Right hindlimb (tissue), 1 donor: Measurements from ENCODE around the gene CAMK2A.

Experiments
- DNase-seq: peaks from one replicate; pipeline ENCODE4 v3.0.0-alpha.2; 2018

The CAMK2A gene

DNA sequence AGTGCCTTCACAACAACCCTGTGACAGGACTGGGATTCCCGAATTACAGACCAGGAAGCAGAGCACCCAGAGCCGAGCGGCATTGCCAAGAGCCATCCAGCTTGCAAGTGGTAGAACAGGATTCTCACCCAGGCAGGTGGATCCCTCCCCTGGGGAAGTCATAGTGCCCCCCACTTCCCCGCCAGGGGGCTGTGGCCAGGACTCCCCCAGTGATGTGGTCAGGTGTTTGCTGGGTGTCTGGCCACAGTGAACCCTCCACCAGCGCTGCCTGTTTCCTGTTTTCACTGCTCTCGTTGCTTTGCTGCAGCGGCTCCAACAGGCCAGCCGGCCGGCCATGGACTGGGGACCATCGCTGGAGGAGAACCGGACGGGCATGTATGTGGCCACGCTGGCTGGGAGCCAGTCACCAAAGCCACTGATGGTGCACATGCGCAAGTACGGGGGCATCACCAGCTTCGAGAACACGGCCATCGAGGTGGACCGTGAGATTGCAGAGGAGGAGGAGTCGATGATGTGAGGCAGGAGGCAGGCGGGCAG is 80.4 kb downstream of the CAMK2A start:
- DNase-seq: peak; percentile 50

DNA sequence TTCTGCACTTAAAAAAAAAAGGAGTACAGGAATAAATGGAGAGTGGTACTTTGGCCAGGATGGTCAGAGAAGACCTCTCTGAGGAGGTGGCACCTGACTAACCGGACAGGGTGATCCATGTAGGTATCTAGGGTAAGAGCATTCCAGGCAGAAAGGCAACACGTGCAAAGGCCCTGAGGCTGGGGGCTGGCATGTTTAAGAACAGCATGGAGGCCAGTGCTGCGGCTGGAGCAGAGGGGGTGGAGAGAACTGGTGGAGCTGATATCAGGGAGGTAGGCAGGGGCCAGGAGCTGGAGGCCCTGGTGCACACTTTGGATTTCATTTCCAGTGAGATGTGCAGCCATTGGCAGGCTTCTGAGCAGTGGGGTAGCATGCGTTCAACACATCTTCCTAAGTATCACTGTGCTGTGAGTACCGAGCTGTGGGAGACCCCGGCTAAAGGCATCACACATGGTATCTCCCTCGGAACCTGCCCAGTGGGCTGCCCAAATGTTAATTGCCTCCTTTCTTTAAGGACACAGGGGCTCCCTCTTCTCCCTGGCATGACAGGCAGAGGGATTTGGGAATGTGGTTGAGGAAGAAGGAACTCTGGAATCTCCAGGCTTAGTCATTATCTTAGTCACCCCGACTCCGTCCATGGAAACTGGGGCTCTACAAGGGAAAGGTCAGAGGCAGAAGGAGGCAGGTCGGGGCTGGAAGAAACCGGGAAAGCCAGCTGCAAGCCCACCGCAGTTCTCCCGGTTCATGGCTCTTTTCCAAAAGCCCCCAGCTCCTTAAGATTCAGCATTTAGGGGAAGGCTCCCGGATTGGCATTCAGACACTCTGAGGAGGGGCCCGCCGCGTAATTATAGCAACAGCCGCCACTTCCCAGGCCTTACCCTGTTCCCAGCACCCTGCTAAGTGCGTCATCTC is 81.1 kb downstream of the CAMK2A start:
- DNase-seq: no peak

DNA sequence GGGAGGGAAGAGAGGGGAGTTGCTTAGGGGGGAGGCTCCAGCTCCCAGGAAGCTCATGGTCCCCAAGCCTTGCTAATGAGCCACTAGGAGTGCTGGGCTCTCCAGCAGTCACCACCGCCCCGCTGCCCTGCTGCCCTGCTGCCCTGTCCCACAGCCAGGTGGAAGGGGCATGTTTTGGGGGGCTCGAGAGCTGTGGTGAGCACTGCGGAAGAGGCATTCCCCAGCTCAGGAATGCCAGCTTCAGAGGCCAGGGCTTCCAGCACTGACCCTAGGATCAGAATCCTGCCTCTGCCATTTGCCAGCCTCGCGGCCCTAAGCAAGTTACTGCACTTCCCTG is 82.8 kb downstream of the CAMK2A start:
- no peak for DNase-seq

DNA sequence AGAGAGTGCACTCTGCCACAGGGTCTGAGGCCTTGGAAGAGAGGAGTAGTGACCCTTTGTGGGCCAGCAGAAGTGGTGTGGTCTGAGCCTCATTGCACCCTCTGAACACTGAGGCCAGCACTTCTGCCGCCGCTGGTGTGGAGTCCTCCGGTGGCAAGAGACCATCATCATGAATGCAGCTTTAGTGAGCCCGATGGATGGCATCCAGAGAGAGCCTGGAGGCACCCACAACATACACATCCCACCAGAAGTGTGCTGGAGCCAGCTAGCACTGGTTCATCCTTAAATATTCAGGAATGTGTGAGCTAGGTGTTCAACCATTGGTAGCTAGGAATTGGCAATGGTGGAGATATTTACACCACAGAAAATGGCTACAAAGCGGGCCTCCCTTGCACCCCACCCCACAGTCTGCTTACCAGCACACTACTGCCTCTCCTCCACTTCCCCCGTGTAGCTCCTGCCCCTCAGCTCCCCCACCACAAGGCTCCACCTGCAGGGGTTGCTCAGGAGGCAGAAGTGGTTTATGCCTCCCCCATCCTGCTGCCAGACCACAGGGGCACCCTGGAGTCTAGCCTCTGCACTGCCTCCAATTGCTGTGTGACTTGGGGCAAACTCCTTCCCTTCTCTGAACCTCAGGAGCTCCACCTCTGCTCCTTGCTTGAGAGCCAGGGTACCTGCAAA is 83.3 kb downstream of the CAMK2A start:
- DNase-seq: no peak

DNA sequence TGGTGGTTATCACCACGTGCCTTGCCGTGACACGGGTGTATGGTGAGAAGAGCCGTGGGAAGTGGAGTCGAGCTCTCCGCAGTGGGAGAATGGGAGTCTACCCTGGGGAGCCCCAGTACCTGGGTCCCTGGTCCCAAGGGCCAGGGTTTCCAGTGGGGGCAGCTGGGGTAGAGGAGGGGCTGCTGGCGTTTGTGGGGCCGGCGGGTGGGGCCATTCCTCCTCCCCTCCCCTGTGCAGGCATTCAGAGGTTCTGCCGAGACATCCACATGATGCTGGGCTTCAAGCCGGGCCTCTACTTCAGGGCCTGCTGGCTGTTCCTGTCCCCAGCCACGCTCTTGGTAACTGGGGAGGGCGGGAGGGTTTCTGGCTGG is 85.0 kb downstream of the CAMK2A start:
- DNase-seq: no peak

DNA sequence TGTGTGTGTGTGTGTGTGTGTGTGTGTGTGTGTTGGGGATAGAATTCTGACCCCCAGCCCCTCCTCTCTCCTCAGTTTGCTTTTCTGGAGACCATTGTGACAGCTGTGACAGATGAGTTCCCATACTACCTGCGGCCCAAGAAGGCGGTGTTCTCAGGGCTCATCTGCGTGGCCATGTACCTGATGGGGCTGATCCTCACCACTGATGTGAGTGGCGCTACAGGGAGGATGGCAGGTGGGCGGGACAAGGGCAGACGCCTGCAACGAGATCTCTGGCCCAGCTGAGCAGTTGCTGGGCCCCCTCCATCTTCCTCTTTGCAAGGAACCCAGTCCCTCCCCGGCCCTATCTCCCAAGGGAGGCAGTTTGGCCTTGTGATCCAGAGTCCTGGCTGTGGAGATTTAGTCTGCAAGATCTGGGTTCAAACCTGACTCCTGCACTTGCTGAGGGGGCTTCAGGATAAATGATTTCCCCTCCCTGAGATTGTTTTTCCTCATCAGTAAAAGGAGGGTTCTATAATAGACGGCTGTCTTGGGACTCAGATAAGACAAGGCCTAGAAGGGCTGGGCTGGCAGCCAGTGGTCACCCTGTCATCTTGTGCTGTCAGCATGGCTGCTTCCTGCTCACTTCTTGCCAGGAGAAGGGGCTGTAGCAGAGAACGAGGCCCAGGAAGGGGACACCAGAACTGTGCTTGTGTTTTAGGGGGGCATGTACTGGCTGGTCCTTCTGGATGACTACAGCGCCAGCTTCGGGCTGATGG is 85.6 kb downstream of the CAMK2A start:
- no peak for DNase-seq

DNA sequence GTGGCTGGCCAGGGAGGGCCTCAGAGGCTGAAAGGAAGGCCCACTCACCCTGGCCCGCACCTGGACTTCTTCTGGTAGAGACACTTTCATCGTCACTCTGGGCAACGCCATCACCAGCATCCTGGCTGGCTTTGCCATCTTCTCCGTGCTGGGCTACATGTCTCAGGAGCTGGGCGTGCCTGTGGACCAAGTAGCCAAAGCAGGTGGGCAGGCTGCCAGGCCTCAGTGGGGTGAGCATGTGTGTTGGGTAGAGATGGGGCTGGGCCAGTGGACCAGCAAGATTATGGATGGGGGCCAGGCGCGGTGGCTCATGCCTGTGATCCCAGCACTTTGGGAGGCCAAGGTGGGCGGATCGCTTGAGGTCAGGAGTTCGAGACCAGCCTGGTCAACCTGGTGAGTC is 87.1 kb downstream of the CAMK2A start:
- DNase-seq: no peak

DNA sequence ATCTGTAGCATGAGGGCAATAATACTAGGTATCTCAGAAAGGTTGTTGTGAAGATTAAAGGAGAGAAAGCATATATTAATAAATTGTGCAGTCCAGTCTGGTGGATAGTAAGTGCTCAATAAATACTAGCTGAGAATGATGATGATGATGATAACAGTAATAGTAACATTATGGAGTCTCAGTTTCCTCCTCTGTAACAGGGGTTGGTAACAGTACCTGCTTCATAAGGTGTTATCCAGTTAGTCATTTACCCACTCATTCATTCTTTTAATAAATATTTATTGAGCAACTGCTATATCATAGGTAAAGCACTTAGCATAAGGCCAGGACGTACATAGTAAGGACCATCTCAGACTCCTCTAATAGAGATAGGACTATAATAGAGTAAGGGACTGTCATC is 92.1 kb downstream of the CAMK2A start:
- no peak for DNase-seq

DNA sequence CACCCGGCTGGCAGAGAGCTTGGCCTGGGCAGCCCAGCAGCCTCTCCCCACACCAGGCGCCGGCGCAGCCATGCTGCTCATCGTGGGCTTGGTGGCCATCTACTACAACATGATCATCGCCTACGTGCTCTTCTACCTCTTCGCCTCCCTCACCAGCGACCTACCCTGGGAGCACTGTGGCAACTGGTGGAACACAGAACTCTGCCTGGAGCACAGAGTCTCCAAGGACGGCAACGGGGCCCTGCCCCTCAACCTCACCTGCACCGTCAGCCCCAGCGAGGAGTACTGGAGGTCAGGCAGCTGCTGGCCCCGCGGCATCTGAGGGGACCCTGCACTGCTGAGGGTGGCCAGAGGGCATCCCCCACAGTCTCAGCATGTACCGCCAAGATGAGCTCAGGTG is 92.6 kb downstream of the CAMK2A start:
- DNase-seq: no peak

DNA sequence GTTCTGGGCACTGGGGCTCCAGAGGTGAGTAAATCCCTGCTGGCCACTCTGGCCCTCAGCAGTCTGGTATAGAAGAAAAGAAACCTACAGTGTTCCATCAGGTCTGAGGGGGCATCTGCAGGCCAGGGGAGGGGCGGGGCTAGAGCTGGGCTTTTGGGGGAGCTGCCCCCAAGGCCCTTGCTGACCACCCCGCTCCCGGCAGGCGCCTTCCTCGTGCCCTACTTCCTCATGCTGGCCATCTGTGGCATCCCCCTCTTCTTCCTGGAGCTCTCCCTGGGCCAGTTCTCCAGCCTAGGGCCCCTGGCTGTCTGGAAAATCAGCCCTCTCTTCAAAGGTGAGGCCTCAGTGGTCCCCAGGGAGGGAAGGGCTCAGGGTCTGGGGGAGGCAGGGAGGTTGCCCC is 93.1 kb downstream of the CAMK2A start:
- DNase-seq: no peak

DNA sequence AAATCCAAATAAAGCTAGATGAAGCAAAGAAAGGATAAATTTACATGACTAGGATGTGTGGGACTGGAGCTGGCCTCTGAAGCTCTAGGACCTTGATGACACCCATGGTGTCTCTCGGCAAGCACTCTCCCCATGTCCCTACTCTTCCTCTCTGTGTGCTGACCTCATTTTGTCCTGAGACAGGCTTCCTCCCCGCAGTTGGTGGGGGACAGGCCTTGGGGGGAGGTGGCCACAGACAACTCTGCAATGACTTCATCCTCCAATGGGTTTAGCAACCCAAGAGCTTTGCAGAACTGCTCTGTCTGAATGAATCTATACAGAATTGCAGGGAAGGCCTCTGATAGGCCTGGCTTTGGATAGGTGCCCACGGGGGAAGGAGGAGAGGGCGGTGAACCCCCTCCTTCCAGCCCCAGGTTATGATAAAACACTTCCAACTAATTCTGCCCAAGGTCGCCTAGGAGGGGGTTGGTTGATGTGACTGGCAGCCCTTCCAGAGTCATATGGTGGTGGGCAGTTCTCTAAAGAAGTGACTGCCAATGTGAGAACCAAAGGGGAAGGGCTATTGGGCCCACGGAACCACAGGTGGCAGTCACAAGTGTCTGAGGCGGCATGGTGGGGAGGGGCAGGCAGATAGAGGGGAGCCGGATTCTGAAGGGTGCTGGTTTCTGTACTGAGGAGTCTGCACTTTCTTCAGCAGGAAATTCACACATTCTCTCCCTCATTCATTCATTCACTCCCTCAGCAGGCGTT is 93.7 kb downstream of the CAMK2A start:
- DNase-seq: no peak

DNA sequence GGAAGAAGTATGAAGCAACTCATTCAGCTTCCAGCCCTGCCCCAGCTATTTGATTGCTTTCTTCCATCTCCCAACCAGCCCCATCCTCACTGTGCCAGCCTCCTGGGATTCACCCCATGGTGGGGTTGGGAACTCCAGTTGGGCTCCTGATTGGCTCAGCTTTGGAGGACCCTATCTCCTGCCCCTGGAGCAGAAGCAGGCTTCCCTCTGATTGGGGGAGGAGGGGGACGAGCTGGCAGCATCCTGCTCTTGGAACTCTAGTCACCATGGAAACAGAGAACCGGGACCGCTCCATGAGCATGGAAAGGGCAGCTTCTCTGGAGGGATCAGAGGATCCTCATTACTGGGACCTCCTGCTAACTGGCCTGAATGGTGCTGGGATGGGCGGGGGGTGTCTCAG is 97.1 kb downstream of the CAMK2A start:
- DNase-seq: no peak

DNA sequence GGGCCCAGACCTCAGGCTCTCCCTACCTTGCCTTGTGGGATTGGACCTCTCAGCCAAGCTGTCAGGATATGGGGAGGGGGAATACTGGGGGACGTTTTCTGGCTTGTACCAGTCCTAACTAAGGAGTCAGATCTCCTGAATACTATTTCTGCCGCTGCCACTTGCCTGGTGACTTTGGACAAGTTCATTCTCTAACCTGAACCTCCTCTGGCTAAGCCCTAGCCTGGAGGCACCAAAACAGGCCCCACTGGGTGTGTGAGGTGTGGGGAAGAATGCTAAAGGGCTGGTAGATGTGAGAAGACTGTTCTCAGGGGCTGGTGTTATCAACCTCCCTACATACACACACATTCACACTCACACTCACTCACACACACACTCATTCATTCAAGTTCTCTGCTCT is 98.6 kb downstream of the CAMK2A start:
- no peak for DNase-seq

DNA sequence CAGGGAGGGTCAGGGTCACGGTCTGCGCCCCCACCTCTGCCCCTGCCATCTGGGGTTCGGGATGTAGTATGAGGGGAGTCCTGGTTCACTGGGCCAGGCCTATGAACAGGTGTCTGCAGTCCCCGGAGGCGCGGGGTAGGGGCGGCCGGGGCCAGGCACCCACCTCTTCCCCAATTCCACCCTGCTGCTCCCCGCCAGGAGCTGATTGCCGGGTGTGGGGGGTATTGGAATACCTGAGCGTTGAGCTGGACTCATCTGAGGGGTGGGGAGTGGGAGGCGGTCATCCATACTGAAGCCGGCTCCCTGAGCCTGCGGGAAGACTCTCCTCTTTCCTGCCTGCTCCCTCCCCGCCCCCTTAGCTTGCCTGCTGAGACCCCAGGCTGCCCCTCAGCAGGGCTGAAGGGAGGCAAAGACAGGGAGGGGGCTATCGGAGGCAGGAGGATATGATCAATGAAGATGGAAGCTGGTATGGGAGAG is 99.0 kb downstream of the CAMK2A start:
- no peak for DNase-seq

DNA sequence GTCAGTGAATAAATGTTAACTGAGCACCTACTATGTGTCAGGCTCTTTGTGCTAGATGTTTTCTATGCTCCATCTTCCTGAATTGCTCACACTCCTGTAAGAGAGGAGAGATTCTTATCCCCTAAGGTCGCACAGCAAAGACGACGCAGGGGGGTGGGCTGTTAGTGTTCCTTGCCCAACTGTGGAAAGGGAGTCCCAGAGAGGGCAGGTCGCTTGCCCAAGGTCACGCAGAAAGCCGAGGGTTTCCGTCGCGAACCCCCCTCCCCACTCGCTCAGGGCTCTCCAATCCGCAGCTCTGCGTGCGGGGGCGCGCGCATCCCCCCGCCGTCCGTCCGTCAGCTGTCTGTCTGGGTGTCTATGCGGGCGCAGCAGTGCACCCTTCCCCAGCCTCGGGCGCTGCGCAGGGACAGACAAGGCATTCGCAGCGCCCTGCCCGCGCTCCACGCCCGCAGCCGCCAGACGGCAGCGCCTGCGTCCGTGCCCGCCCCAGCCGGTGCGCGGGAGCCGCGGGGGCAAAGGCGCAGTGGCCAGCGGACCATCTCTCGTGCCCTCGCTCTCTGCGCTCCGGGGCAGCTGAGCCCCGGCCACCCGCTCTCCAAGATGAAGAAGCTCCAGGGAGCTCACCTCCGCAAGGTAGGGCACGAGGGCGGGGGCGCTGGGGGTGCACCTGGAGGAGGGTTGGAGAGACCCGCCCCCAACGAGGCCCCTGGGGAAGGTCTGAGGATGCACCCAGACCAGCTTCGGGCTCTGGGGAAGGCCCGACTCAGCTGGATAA is 99.7 kb downstream of the CAMK2A start, which contains the start of gene SLC6A7:
SLC6A7 (plus strand) TSS at position 335 of the 775 bp plus-strand sequence; CDS start at position 601, 266 bp downstream.
- no peak for DNase-seq

DNA sequence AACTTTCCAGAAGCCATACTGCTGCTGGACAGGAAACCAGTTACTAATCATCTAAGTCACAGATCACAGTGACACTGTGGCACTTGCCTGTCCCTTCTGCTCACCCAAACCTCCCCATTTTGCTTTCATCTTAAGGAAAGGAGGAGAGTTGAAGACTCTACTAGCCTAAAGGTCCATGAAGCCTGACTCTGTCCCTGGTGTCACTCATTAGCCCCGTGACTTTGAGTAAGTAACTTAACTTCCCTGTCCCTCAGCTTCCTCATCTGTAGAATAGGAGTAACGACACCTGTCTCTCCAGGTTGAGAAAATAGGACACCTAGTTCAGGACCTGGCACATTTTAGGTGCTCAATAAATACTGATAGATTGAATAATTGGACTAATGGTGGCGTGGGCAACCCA is 100.2 kb downstream of the CAMK2A start:
- DNase-seq: no peak

DNA sequence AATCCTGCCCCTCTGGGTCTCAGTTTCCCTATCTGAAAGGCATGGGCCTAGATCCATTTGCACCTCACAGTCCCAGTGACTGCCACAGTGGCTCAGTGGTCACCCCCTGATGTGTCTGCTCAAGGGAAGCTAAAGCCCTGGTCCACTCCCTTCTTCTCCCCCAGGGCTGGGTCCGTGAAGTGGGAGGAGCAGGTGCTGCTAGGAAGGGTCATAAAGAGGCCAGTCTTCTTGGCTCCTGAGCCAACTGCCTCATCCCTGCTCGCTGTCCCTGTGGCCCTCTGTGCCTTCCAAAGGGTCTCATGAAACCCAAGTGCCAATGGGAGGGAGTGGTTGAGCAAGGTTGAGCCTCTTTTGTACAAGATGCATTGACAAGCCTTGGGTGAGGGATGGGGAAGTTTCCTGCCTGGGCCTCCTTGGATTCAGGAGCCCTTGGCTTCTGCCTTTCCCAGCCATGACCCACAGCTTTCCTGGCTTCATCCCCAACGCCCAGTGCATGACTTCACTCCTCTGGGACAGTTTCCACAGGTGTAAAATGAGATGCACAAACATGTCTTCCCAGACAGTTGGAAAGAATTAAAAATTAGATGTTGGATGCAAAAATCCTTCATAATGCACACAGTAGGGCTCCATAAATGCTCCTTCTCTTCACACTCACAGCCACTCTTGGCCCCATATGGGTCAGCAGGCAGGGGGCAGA is 101.3 kb downstream of the CAMK2A start:
- no peak for DNase-seq

DNA sequence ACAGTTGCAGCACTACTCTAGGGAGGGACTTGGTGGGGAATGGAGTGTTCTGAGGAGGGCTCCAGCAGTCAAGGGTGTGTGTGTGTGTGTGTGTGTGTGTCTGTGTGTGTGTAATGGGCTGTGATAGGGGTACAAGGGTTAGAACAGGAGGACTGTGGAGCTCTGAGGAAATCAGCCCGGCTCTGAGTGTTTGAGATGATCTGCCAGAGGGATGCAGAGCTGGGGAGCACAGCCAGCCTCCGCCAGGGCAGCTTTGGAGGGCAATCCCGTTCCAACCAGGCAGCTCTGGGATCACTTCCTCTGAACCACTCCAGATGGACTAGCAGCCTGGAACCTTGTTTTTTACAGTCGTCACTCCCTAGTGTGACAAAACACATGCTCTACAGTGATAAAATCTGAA is 102.7 kb downstream of the CAMK2A start:
- DNase-seq: no peak

DNA sequence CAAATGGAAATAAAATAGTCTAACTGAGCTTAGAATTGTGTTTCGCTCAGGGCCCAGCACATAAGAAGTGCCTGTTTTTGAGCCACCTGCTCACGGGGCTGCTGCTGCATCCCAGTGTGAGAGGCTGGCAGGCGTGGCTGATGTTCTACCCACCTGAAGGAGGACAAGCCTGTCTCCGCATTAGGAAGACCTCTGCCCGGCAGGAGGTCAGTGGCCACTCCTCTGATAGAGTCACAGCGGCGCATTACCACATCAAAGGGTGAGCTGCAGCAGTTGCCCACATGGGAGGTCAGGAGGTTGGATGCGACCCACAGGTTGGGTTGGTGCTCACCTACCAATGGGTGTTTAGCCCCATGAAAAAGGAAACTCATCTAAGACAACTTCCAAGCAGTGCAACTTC is 103.4 kb downstream of the CAMK2A start:
- DNase-seq: no peak

DNA sequence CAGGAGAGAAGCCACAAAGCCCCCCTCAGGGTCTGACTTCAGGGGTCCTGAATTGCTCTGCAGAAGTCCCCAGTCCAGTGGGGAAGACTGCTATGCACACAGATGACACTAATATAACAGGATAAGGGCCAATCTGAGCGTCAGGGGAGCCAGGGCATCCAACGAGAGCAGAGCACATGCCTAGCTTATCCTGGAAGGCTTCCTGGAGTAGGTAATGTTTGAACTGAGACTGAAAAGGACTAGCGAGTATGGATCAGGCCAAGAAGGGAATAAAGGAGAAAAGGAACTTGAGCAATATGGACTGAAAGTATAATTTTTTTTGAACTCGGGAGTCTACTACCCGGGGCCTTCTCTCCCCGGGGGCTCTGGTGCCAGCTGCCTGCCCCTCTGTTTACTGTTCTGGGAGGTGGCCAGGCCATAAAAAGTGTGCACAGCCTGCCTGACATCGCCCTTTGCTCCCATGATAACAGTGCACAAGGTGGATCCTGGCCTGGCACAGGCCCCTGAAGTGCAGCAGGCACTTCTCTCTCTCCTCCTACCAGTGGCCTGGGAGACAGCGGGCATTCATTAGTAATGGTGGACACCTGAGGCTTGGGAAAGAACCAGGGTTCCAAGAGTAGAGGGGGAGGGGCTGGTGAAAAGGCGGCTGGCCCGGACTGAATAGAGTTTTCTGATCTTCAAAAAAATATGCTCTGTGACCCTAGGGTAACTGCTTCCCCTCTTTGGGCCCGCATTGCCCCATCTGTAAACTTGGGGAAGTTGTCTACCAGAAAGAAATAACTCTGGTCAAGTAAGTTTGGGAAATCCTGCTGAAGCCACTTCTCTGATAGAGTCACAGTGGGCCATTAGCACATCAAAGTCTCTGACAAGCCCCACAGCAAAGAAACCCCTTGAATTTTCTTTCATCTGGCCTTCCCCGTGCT is 104.3 kb downstream of the CAMK2A start:
- no peak for DNase-seq
